CD4-positive, CD25-positive, alpha-beta regulatory T cell (primary cell): ENCODE measurements around the gene ATP23. TPM values are rescaled to one million over a fixed set of nuclear protein-coding genes. Genes with fewer than 3 reads are reported as not detected.

ENCODE experiments used
- ATAC-seq, 2 donors: fragments of 150-1000 bp; cut with Tn5 transposase; one replicate each; pipeline ENCODE4 v1.10.0; 2021; ENCODE audit warnings: low read depth in 2 of 2, moderate number of reproducible peaks in 2 of 2, moderate library complexity in 1 of 2
- DNase-seq, 3 donors: peaks; one replicate each; pipeline versions ENCODE4 v3.0.0 to v3.0.0-alpha.2; 2012 to 2022; ENCODE audit warnings: mixed read lengths in 1 of 3
- H3K27ac ChIP-seq: one replicate; pipeline ENCODE4 v1.7.0; 2013; ENCODE audit warnings: mild to moderate bottlenecking, low read length; ENCODE audit not compliant: insufficient read depth, poor library complexity, severe bottlenecking
- H3K27me3 ChIP-seq: one replicate; pipeline ENCODE4 v1.7.0; 2013; ENCODE audit warnings: low read length; ENCODE audit not compliant: control insufficient read depth, insufficient read depth
- H3K36me3 ChIP-seq: one replicate; pipeline ENCODE4 v1.7.0; 2013; ENCODE audit warnings: mild to moderate bottlenecking, low read length, moderate library complexity; ENCODE audit not compliant: control insufficient read depth, insufficient read depth
- H3K4me1 ChIP-seq: 2 replicates; pipeline ENCODE4 v1.7.0; 2013; ENCODE audit warnings: mild to moderate bottlenecking, low read length; ENCODE audit not compliant: insufficient read depth, control insufficient read depth, poor library complexity, severe bottlenecking
- H3K4me3 ChIP-seq: one replicate; pipeline ENCODE4 v1.7.0; 2013; ENCODE audit warnings: low read depth, mild to moderate bottlenecking, low read length, moderate library complexity
- H3K9me3 ChIP-seq, 2 experiments: 1 replicate in 1 of 2; 2 replicates in 1 of 2; pipeline ENCODE4 v1.7.0; 2013; ENCODE audit warnings: low read length in 2 of 2, mild to moderate bottlenecking in 1 of 2, moderate library complexity in 1 of 2; ENCODE audit not compliant: control insufficient read depth in 2 of 2
- H3K27ac Mint-ChIP-seq, 3 donors: one replicate each; pipeline ENCODE4 v1.8.0; 2020 to 2022; ENCODE audit warnings: mild to moderate bottlenecking in 3 of 3, mixed read lengths in 3 of 3, moderate library complexity in 2 of 3
- H3K27me3 Mint-ChIP-seq: one replicate; pipeline ENCODE4 v1.8.0; 2022; ENCODE audit warnings: mild to moderate bottlenecking, mixed read lengths
- H3K36me3 Mint-ChIP-seq: one replicate; pipeline ENCODE4 v1.8.0; 2020; ENCODE audit warnings: mixed read lengths
- H3K4me1 Mint-ChIP-seq, 4 donors: one replicate each; pipeline ENCODE4 v1.8.0; 2020 to 2022; ENCODE audit warnings: mixed read lengths in 4 of 4, mild to moderate bottlenecking in 1 of 4
- H3K4me3 Mint-ChIP-seq, 4 donors: one replicate each; pipeline ENCODE4 v1.8.0; 2020 to 2022; ENCODE audit warnings: mild to moderate bottlenecking in 4 of 4, mixed read lengths in 4 of 4, moderate library complexity in 3 of 4
- H3K9me3 Mint-ChIP-seq, 7 donors: one replicate each; pipeline ENCODE4 v1.8.0; 2020 to 2022; ENCODE audit warnings: mixed read lengths in 7 of 7, mild to moderate bottlenecking in 3 of 7, moderate library complexity in 2 of 7
- polyA plus RNA-seq, 4 donors: library from polyadenylated mRNA; unstranded; fragments of 300-500 nt; fragmentation: Illumina TruSeq; gene quantifications; one replicate each; pipeline ENCODE4 v1.2.3, GENCODE V29; 2021
- total RNA-seq: library from RNA; stranded (reverse); gene quantifications from one replicate; pipeline ENCODE4 v1.2.3, GENCODE V29; 2022

The ATP23 gene
- total and polyA plus RNA-seq, 5 donors from 2014 or later, result 4.8 to 40.7 (median 22.6) TPM

- H3K4me3 Mint-ChIP-seq, result no peak overlapping the region
- no peaks in the 10 kb centered on the region for H3K36me3 Mint-ChIP-seq
- H3K4me3 ChIP-seq, result no peak overlapping the region
- H3K36me3 ChIP-seq, result no peaks in the 10 kb centered on the region
- H3K27ac ChIP-seq, result no peak overlapping the region
- no peak overlapping the region for H3K27ac Mint-ChIP-seq
- no peaks in the 10 kb centered on the region for H3K4me1 ChIP-seq
- H3K4me1 Mint-ChIP-seq, result no peaks in the 10 kb centered on the region
- no peak for ATAC-seq
- peaks cover 4% of the 10 kb centered on the region for H3K27me3 ChIP-seq
- no peaks in the 10 kb centered on the region for H3K9me3 ChIP-seq
- H3K9me3 Mint-ChIP-seq, result no peaks in the 10 kb centered on the region
- no peak for DNase-seq
- peaks cover 15% of the 10 kb centered on the region for H3K27me3 Mint-ChIP-seq
These were observed 23.2 kb upstream of the ATP23 start for GRCh38 chr12:57918147-57918546.

GRCh38 chr12:57927086-57927485 lies 14.3 kb upstream of the ATP23 start:
- Mint-ChIP-seq H3K27ac (no peak overlapping the region), H3K4me3 (no peak overlapping the region), H3K9me3 (peaks cover 0 to 1% (median 0%) of the 10 kb centered on the region in 7 donors), H3K36me3 (no peaks in the 10 kb centered on the region), H3K4me1 (peaks cover 0 to 11% (median 5%) of the 10 kb centered on the region in 4 donors), H3K27me3 (peaks cover 5% of the 10 kb centered on the region)
- ATAC-seq (no peak), DNase-seq (no peak)
- no peak overlapping the region for H3K4me3 ChIP-seq
- no peaks in the 10 kb centered on the region for H3K4me1 ChIP-seq
- H3K27ac ChIP-seq, result no peak overlapping the region
- no peaks in the 10 kb centered on the region for H3K9me3 ChIP-seq
- H3K36me3 ChIP-seq, result no peaks in the 10 kb centered on the region
- H3K27me3 ChIP-seq, result no peaks in the 10 kb centered on the region

- DNase-seq (no peak), ATAC-seq (no peak)
- peak overlapping the region in 1 of 3 donors; percentile 33 for H3K27ac Mint-ChIP-seq
- no peaks in the 10 kb centered on the region for H3K27me3 Mint-ChIP-seq
- no peak overlapping the region for H3K4me3 ChIP-seq
- H3K9me3 Mint-ChIP-seq, result no peaks in the 10 kb centered on the region
- no peaks in the 10 kb centered on the region for H3K27me3 ChIP-seq
- H3K4me1 Mint-ChIP-seq, result peaks cover 1 to 11% (median 6%) of the 10 kb centered on the region in 4 donors
- no peak overlapping the region for H3K27ac ChIP-seq
- no peaks in the 10 kb centered on the region for H3K4me1 ChIP-seq
- H3K9me3 ChIP-seq, result no peaks in the 10 kb centered on the region
- H3K36me3 Mint-ChIP-seq, result no peaks in the 10 kb centered on the region
- H3K4me3 Mint-ChIP-seq, result no peak overlapping the region
- H3K36me3 ChIP-seq, result no peaks in the 10 kb centered on the region
These were observed 12.1 kb upstream of the ATP23 start for GRCh38 chr12:57929092-57929830.

- peak overlapping the region in 3 of 4 donors; percentile 43 to 96 (median 56) for H3K4me3 Mint-ChIP-seq
- ATAC-seq (no peak), DNase-seq (no peak)
- no peaks in the 10 kb centered on the region for H3K27me3 ChIP-seq
- no peaks in the 10 kb centered on the region for H3K9me3 Mint-ChIP-seq
- no peak overlapping the region for H3K27ac ChIP-seq
- no peaks in the 10 kb centered on the region for H3K36me3 Mint-ChIP-seq
- no peaks in the 10 kb centered on the region for H3K27me3 Mint-ChIP-seq
- H3K27ac Mint-ChIP-seq, result peak overlapping the region in 2 of 3 donors; percentile 20 to 100
- H3K9me3 ChIP-seq, result no peaks in the 10 kb centered on the region
- no peak overlapping the region for H3K4me3 ChIP-seq
- no peaks in the 10 kb centered on the region for H3K36me3 ChIP-seq
- peaks cover 17 to 31% (median 22%) of the 10 kb centered on the region in 4 donors for H3K4me1 Mint-ChIP-seq
- H3K4me1 ChIP-seq, result peaks cover 14% of the 10 kb centered on the region
These were observed 6.5 kb upstream of the ATP23 start for GRCh38 chr12:57934819-57935218.

GRCh38 chr12:57935331-57935730 lies 6.0 kb upstream of the ATP23 start:
- Histone ChIP-seq H3K9me3 (no peaks in the 10 kb centered on the region), H3K4me1 (peaks cover 17% of the 10 kb centered on the region), H3K36me3 (no peaks in the 10 kb centered on the region), H3K27me3 (no peaks in the 10 kb centered on the region), H3K4me3 (peak overlapping the region; percentile 80), H3K27ac (peak overlapping the region; percentile 93)
- no peak for ATAC-seq
- Mint-ChIP-seq H3K9me3 (no peaks in the 10 kb centered on the region), H3K4me3 (peak overlapping the region; percentile 91 to 97 (median 94)), H3K36me3 (no peaks in the 10 kb centered on the region), H3K27me3 (no peaks in the 10 kb centered on the region), H3K4me1 (peaks cover 15 to 27% (median 22%) of the 10 kb centered on the region in 4 donors), H3K27ac (peak overlapping the region; percentile 90 to 100 (median 100))
- no peak for DNase-seq

GRCh38 chr12:57935839-57936512 lies 5.4 kb upstream of the ATP23 start:
- peak overlapping the region; percentile 91 to 97 (median 94) for H3K4me3 Mint-ChIP-seq
- H3K27ac ChIP-seq, result peak overlapping the region; percentile 93
- H3K9me3 ChIP-seq, result no peaks in the 10 kb centered on the region
- H3K27me3 ChIP-seq, result no peaks in the 10 kb centered on the region
- ATAC-seq (peak; percentile 97), DNase-seq (peak; percentile 92 to 96 (median 94))
- no peaks in the 10 kb centered on the region for H3K27me3 Mint-ChIP-seq
- peak overlapping the region; percentile 90 to 100 (median 100) for H3K27ac Mint-ChIP-seq
- peak overlapping the region; percentile 80 for H3K4me3 ChIP-seq
- peaks cover 23% of the 10 kb centered on the region for H3K4me1 ChIP-seq
- peaks cover 14 to 33% (median 28%) of the 10 kb centered on the region in 4 donors for H3K4me1 Mint-ChIP-seq
- no peaks in the 10 kb centered on the region for H3K9me3 Mint-ChIP-seq
- no peaks in the 10 kb centered on the region for H3K36me3 Mint-ChIP-seq
- no peaks in the 10 kb centered on the region for H3K36me3 ChIP-seq

GRCh38 chr12:57936513-57936883 lies 4.9 kb upstream of the ATP23 start:
- Mint-ChIP-seq H3K4me3 (peak overlapping the region; percentile 62 to 93 (median 70)), H3K9me3 (no peaks in the 10 kb centered on the region), H3K36me3 (no peaks in the 10 kb centered on the region), H3K27me3 (no peaks in the 10 kb centered on the region), H3K4me1 (peaks cover 14 to 37% (median 30%) of the 10 kb centered on the region in 4 donors), H3K27ac (peak overlapping the region; percentile 94 to 100 (median 100))
- DNase-seq (no peak), ATAC-seq (no peak)
- Histone ChIP-seq H3K27ac (peak overlapping the region; percentile 93), H3K36me3 (no peaks in the 10 kb centered on the region), H3K27me3 (no peaks in the 10 kb centered on the region), H3K4me1 (peaks cover 26% of the 10 kb centered on the region), H3K9me3 (no peaks in the 10 kb centered on the region), H3K4me3 (peak overlapping the region; percentile 80)
